Central memory CD8-positive, alpha-beta T cell (primary cell): ENCODE results near the gene TCF12.
A peak's percentile ranks its signal among the peaks of the same experiment; 100 is the strongest.

Source experiments
- ATAC-seq: fragments of 150-1000 bp; cut with Tn5 transposase; replicated peaks from 2 replicates; pipeline ENCODE4 v1.10.0; 2022; ENCODE audit warnings: mild to moderate bottlenecking, moderate FRiP score, moderate number of reproducible peaks; ENCODE audit not compliant: poor library complexity, severe bottlenecking; ENCODE audit errors: extremely low read depth
- DNase-seq, 2 donors: peaks; one replicate each; pipeline ENCODE4 v3.0.0; 2021; ENCODE audit warnings: low spot score in 2 of 2
- H3K27ac Mint-ChIP-seq: one replicate; pipeline ENCODE4 v1.8.0; 2022; ENCODE audit warnings: low read depth, mild to moderate bottlenecking, moderate library complexity, mixed read lengths
- H3K27me3 Mint-ChIP-seq: one replicate; pipeline ENCODE4 v1.8.0; 2022; ENCODE audit warnings: mixed read lengths
- H3K36me3 Mint-ChIP-seq: one replicate; pipeline ENCODE4 v1.8.0; 2022; ENCODE audit warnings: mild to moderate bottlenecking, moderate library complexity, mixed read lengths; ENCODE audit not compliant: insufficient read depth
- H3K4me1 Mint-ChIP-seq: one replicate; pipeline ENCODE4 v1.8.0; 2022; ENCODE audit warnings: mixed read lengths
- H3K4me3 Mint-ChIP-seq: one replicate; pipeline ENCODE4 v1.8.0; 2022; ENCODE audit warnings: mild to moderate bottlenecking, moderate library complexity, mixed read lengths
- H3K9me3 Mint-ChIP-seq: one replicate; pipeline ENCODE4 v1.8.0; 2022; ENCODE audit warnings: mixed read lengths

TCF12 gene

DNA sequence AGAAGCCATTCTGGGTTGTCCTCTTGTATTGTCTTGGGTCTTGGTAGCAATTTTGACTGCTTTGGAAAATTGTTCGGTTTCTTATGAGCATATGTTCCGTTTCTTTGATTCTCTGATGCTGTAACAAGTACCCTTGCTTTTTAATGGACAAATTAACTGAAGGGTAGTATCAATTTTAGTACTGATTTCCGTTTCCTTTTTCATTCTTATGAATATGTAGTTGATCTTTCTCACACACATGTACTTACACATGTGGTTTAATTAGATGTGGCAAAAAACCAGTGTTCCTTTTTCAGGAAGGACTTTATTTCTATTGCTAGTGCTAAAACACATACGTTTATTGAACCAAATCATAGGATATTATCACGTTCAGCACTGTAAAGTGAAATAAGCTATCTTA is 119.1 kb downstream of the TCF12 start:
- peak; percentile 6 for ATAC-seq
- H3K4me3 Mint-ChIP-seq, result peak overlapping the region; percentile 56
- peaks cover 1% of the 10 kb centered on the region for H3K36me3 Mint-ChIP-seq
- peaks cover 62% of the 10 kb centered on the region for H3K4me1 Mint-ChIP-seq
- no peak for DNase-seq
- no peaks in the 10 kb centered on the region for H3K9me3 Mint-ChIP-seq
- H3K27me3 Mint-ChIP-seq, result no peaks in the 10 kb centered on the region
- H3K27ac Mint-ChIP-seq, result peak overlapping the region; percentile 52

DNA sequence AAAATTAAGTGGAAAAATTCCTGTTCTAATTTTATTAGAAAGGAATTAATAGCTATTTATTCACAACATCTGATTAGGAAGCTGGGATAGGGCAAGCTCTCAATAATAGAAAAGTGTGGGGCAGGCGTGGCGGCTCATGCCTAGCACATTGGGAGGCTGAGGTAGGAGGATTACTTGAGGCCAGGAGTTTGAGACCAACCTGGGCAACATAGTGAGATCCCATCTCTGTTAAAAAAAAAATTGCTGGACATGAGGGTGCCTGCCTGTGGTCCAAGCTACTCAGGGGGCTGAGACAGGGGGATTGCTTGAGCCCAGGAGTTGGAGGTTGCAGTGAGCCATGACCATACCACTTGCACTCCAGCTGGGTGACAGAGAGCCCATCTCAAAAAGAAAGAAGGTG is 119.6 kb downstream of the TCF12 start:
- Mint-ChIP-seq H3K9me3 (no peaks in the 10 kb centered on the region), H3K27me3 (no peaks in the 10 kb centered on the region), H3K4me3 (no peak overlapping the region), H3K4me1 (peaks cover 58% of the 10 kb centered on the region), H3K27ac (peak overlapping the region; percentile 52), H3K36me3 (peaks cover 1% of the 10 kb centered on the region)
- DNase-seq, result no peak
- ATAC-seq, result no peak

DNA sequence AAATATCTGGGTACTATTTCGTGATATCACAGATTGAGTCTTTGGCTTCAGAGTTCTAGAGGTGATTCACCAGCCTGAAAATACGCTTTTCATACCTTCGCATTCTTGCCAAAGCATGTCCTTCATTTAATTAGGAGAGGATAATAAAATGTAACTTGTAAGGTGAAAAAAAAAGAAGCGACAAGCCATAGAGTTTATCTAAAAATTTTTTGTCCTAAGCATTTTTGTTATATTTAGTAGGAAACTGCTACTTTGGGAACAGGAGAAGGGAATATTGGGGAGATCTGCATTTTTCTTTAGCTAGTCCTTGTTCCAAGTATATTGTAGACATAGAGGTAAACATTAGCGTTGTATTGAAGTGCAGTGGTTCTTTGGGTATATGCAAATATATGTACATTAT is 120.1 kb downstream of the TCF12 start:
- DNase-seq (no peak), ATAC-seq (no peak)
- Mint-ChIP-seq H3K4me3 (no peak overlapping the region), H3K36me3 (peaks cover 1% of the 10 kb centered on the region), H3K9me3 (no peaks in the 10 kb centered on the region), H3K4me1 (peaks cover 58% of the 10 kb centered on the region), H3K27me3 (no peaks in the 10 kb centered on the region), H3K27ac (no peak overlapping the region)

DNA sequence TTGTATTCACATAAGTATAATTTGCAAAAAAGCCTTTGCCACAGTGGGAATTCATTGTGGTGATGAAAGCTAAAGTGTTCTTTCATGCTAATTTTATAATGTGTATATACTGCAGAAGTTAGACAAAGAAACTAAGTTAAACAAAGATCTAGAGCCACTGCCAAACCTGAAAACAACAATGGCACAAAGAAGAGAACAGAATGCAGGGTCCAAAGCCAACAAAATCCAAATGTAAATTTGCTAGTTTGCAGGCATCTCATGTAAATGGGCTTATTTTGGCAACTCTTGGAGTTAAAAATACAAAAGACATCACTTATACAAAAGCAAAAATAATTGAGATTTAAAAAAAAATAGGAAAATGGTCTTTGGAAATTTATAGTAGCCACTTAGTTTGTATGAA is 123.0 kb downstream of the TCF12 start:
- Mint-ChIP-seq H3K36me3 (no peaks in the 10 kb centered on the region), H3K9me3 (no peaks in the 10 kb centered on the region), H3K27me3 (no peaks in the 10 kb centered on the region), H3K27ac (no peak overlapping the region), H3K4me3 (no peak overlapping the region), H3K4me1 (peaks cover 60% of the 10 kb centered on the region)
- ATAC-seq (no peak), DNase-seq (no peak)

DNA sequence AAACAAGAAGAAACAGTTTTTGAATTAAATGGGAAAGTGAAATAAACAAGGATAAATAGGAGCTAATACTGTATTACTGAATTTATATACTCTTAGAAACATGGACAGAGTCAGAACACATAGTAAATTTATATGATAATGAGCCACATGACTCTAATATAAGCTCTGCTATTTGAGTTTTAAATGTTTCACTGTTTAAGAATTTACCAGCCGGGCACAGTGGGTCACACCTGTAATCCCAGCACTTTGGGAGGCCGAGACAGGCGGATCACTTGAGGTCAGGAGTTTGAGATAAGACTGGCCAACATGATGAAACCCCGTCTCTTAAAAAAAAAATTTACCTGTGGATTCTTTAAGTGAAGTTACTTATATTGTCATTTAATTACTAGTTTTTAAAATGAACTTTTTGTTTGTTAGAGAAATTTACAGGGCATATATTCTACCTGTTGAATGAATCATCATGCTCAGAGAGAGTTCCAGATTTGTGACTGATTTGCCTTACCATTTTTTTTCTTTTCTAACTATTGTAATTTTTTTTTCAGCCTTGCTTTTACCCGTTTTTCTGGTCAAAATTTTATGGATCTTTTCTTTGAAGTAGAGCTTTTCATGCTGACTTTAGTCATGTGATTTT is 125.7 kb downstream of the TCF12 start:
- peaks cover 44% of the 10 kb centered on the region for H3K4me1 Mint-ChIP-seq
- DNase-seq, result no peak
- no peaks in the 10 kb centered on the region for H3K27me3 Mint-ChIP-seq
- no peak overlapping the region for H3K27ac Mint-ChIP-seq
- H3K4me3 Mint-ChIP-seq, result no peak overlapping the region
- ATAC-seq, result no peak
- H3K36me3 Mint-ChIP-seq, result no peaks in the 10 kb centered on the region
- no peaks in the 10 kb centered on the region for H3K9me3 Mint-ChIP-seq

DNA sequence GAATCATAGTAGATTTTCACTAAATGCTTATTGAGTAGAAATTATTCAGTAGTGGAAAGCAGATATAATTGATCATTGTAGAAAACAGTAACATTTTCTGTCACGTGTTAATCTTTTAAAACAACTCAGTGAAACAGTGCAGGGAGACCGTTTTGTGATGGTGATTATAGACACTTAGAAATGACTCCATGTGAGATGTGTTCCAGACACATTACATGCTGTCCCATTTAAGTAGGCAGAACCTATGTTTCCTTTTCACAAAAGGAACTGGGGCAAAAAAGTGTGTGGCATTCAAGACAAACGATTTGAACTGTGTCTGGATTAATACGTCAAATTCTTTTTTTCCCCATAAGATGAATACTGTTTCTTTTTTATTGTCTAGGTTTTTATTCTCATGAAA is 126.5 kb downstream of the TCF12 start:
- H3K27ac Mint-ChIP-seq, result no peak overlapping the region
- H3K27me3 Mint-ChIP-seq, result no peaks in the 10 kb centered on the region
- ATAC-seq (no peak), DNase-seq (no peak)
- no peaks in the 10 kb centered on the region for H3K36me3 Mint-ChIP-seq
- H3K4me3 Mint-ChIP-seq, result no peak overlapping the region
- H3K4me1 Mint-ChIP-seq, result peaks cover 41% of the 10 kb centered on the region
- no peaks in the 10 kb centered on the region for H3K9me3 Mint-ChIP-seq

DNA sequence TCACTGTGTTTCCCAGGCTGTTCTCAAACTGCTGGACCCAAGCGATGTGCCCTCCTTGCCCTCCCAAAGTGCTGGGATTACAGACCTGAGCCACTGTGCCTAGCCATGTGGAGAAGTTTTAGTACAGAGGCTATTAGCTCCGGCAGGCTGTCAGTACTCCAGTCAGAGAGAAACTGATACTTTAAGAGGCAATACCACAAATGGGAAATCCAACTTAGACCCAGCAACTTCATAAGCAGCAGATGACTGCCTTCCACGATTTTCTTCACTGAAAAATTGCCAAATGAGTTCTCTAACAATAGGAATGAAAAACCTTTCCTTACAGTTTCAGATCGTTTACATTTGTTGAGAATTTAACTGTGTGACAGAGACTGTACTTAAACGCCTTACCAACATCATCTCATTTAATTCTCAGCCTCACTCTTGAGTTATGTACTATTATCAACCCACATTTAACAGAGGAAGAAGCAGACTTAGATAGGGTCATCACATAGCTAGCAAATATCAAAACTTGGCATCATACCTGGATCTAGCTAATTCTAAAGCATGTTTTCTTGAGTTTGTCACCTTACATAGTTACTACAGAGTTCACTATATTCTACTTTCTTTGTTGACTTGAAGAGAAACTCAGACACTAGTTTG is 127.4 kb downstream of the TCF12 start:
- DNase-seq (no peak), ATAC-seq (no peak)
- no peaks in the 10 kb centered on the region for H3K9me3 Mint-ChIP-seq
- peaks cover 42% of the 10 kb centered on the region for H3K4me1 Mint-ChIP-seq
- no peak overlapping the region for H3K27ac Mint-ChIP-seq
- no peaks in the 10 kb centered on the region for H3K36me3 Mint-ChIP-seq
- H3K27me3 Mint-ChIP-seq, result no peaks in the 10 kb centered on the region
- H3K4me3 Mint-ChIP-seq, result no peak overlapping the region

DNA sequence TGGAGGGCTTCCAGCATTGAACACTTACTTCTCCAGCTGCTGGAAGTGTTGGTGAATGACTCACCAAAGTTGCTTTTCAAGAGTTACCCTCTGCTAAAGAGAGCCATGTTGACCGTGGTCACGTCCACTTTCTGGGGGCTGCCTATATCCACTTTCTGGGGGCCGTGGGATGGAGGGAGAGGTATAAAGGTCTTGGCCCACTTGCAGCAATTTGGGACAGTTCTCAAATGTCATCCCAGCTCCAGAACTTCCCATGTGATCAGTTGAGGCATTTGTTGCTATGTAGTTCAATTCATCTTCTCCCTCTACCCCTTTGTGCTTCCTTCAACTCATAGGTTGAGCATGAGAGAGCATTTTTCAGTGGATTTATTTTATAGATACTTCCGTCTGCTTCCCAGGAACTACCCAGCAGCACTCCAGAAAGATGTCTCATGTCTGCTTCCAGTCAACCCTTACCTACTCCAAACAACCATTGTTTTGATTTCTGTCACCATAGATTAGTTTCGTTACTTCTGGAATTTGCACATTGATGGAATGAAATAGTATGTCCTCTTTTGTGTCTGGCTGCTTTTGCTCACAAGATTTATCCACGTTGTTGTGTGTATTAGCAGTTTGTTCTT is 130.6 kb downstream of the TCF12 start:
- Mint-ChIP-seq H3K4me1 (peaks cover 65% of the 10 kb centered on the region), H3K27ac (no peak overlapping the region), H3K4me3 (no peak overlapping the region)

DNA sequence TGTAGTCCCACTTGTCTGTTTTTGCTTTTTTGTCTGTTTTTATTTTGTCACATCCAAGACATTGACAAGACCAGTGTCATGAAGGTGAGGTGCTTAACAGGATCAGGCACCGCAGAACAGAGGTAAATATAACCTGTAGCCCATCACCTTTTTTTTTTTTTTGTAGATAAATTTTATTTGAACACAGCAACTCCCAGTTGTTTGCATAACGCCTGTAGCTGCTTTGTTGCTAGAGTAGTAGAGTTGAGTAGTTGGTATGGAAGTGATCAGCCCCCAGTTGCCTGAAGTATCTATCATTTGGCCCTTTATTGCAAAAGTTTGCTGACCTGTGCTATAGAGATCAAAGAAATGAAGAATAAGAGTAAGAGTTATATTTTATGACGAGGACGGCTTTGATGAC is 135.0 kb downstream of the TCF12 start:
- Mint-ChIP-seq H3K4me1 (peaks cover 74% of the 10 kb centered on the region), H3K27me3 (no peaks in the 10 kb centered on the region), H3K4me3 (no peak overlapping the region), H3K36me3 (no peaks in the 10 kb centered on the region), H3K9me3 (no peaks in the 10 kb centered on the region), H3K27ac (no peak overlapping the region)
- DNase-seq, result no peak
- ATAC-seq, result no peak

More for the DNA sequence above, 130.6 kb downstream of the TCF12 start:
- Mint-ChIP-seq H3K9me3 (no peaks in the 10 kb centered on the region), H3K36me3 (no peaks in the 10 kb centered on the region), H3K27me3 (no peaks in the 10 kb centered on the region)
- DNase-seq (no peak), ATAC-seq (no peak)

DNA sequence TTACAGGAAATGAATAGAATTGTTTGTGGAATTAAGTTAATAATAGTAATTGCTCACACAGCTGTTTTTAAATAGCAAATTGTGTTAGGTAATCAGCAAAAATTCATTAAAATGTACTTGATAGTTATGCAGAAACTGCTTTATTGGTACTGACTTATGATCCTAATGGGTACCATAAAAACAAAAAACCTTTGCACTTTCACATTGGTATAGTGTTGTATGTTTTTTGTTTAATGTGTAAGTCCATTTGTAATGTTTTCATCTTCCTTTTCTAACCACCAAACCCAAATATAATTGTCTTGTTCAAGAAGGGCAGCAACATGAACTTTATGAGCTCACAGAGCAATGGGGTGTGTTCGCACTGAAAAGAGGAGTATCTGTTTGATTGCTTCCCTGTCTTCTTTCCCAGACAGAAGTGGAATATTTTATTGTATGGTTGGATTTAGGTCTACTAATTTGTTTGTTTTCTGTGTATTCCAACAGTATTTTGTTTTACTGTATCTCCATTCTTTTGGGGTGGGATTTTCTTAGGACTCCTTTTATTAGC is 135.8 kb downstream of the TCF12 start:
- DNase-seq, result no peak
- Mint-ChIP-seq H3K4me1 (peaks cover 73% of the 10 kb centered on the region), H3K27me3 (no peaks in the 10 kb centered on the region), H3K9me3 (no peaks in the 10 kb centered on the region), H3K4me3 (no peak overlapping the region), H3K27ac (no peak overlapping the region), H3K36me3 (no peaks in the 10 kb centered on the region)
- ATAC-seq, result no peak

DNA sequence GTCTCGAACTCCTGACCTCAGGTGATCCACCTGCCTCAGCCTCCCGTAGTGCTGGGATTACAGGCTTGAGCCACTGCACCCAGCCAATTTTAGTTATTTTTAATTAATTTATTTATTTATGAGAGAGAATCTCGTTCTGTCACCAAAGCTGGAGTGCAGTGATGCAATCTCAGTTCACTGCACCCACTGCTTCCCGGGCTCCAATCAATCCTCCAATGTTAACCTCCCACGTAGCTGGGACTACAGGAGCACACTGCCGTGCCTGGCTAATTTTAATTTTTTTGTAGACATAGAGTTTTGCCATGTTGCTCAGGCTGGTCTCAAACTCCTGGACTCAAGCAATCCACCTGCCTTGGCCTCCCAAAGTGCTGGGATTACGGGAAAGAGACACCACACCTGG is 137.9 kb downstream of the TCF12 start:
- H3K4me3 Mint-ChIP-seq, result no peak overlapping the region
- no peaks in the 10 kb centered on the region for H3K36me3 Mint-ChIP-seq
- H3K27me3 Mint-ChIP-seq, result no peaks in the 10 kb centered on the region
- DNase-seq, result no peak
- H3K9me3 Mint-ChIP-seq, result no peaks in the 10 kb centered on the region
- ATAC-seq, result no peak
- peaks cover 61% of the 10 kb centered on the region for H3K4me1 Mint-ChIP-seq
- H3K27ac Mint-ChIP-seq, result no peak overlapping the region

DNA sequence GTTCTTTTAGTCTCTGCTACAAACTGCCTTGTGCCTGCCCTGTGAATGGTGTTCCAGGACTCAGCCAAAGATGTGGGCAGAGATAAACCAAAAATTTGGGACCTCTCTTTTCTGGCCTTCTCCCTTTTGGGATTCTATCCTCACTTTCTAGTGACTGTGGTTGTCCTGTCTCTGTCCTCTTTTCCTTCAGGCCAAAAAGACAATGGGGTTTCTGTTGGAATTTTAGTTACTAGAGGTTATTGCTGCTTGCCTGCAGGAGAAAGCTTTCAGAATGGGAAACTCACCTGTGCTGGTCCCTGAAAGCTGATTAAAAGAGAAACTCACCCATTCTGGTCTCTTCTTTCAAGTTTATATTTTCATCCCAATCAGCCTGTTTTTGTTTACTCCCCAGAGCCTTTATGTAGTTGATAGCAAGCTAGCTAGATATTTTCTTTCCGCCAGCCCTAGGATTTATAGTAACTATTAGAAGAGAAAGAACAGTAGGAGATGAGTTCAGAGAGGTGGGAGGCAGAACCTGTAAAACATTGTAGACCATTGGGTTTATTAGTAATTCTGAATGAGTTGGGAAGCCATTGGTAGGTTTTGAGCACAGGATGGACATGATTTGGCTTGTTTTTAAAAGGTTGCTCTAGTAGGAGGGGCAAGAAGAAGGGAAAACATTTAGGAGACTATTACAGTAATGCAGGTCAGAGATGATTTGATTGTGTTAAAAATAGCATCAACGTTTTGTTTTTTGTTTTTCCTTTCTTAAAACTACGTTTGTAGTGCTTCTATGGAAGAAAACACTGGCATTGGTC is 138.9 kb downstream of the TCF12 start:
- ATAC-seq, result no peak
- H3K36me3 Mint-ChIP-seq, result no peaks in the 10 kb centered on the region
- H3K27me3 Mint-ChIP-seq, result no peaks in the 10 kb centered on the region
- no peak for DNase-seq
- H3K27ac Mint-ChIP-seq, result no peak overlapping the region
- no peak overlapping the region for H3K4me3 Mint-ChIP-seq
- peaks cover 52% of the 10 kb centered on the region for H3K4me1 Mint-ChIP-seq
- no peaks in the 10 kb centered on the region for H3K9me3 Mint-ChIP-seq
